ENCODE measurements around the gene RASSF5.
"Not testable (repeated sequence)": the region's sequence is repeated elsewhere in the genome, so short reads cannot be mapped to it uniquely, and the experiment has no call there.

RASSF5 gene

GRCh38 chr1:206476591-206476990 is 30.7 kb upstream of the RASSF5 start:
- DNase-seq (ENCODE audit: low read depth in 2 of 2): no peak

- DNase-seq (ENCODE audit: low read depth in 2 of 2): no peak
Measured at GRCh38 chr1:206477110-206477509, 30.2 kb upstream of the RASSF5 start.

GRCh38 chr1:206477581-206478380 is 29.6 kb upstream of the RASSF5 start:
- DNase-seq (ENCODE audit: low read depth in 2 of 2): no peak

GRCh38 chr1:206478746-206479145 is 28.6 kb upstream of the RASSF5 start:
- DNase-seq (ENCODE audit: low read depth in 2 of 2): no peak

- DNase-seq (ENCODE audit: low read depth in 2 of 2): peak; percentile 59 to 63
Measured at GRCh38 chr1:206479183-206480125, 27.9 kb upstream of the RASSF5 start.

GRCh38 chr1:206480211-206480610 is 27.1 kb upstream of the RASSF5 start:
- DNase-seq (ENCODE audit: low read depth in 2 of 2): no peak

GRCh38 chr1:206482611-206483010 is 24.7 kb upstream of the RASSF5 start:
- DNase-seq (ENCODE audit: low read depth in 2 of 2): no peak

GRCh38 chr1:206483864-206484263 is 23.5 kb upstream of the RASSF5 start:
- DNase-seq (ENCODE audit: low read depth in 2 of 2): not testable (repeated sequence)

GRCh38 chr1:206484901-206485300 is 22.4 kb upstream of the RASSF5 start:
- DNase-seq (ENCODE audit: low read depth in 2 of 2): no peak

- no peak for DNase-seq (ENCODE audit: low read depth in 2 of 2)
Measured at GRCh38 chr1:206486995-206487788, 20.1 kb upstream of the RASSF5 start.

- DNase-seq (ENCODE audit: low read depth in 2 of 2): no peak
Measured at GRCh38 chr1:206487970-206488369, 19.4 kb upstream of the RASSF5 start.

GRCh38 chr1:206488466-206488865 is 18.9 kb upstream of the RASSF5 start:
- DNase-seq (ENCODE audit: low read depth in 2 of 2): no peak

- peak; percentile 71 to 73 for DNase-seq (ENCODE audit: low read depth in 2 of 2)
Measured at GRCh38 chr1:206489980-206490770, 17.2 kb upstream of the RASSF5 start.

GRCh38 chr1:206490771-206491405 is 16.4 kb upstream of the RASSF5 start:
- no peak for DNase-seq (ENCODE audit: low read depth in 2 of 2)

- no peak for DNase-seq (ENCODE audit: low read depth in 2 of 2)
Measured at GRCh38 chr1:206491616-206492015, 15.7 kb upstream of the RASSF5 start.

- DNase-seq (ENCODE audit: low read depth in 2 of 2): no peak
Measured at GRCh38 chr1:206492589-206492988, 14.7 kb upstream of the RASSF5 start.

GRCh38 chr1:206493279-206493678 is 14.1 kb upstream of the RASSF5 start:
- no peak for DNase-seq (ENCODE audit: low read depth in 2 of 2)

- no peak for DNase-seq (ENCODE audit: low read depth in 2 of 2)
Measured at GRCh38 chr1:206495011-206495461, 12.3 kb upstream of the RASSF5 start.

- no peak for DNase-seq (ENCODE audit: low read depth in 2 of 2)
Measured at GRCh38 chr1:206495493-206496046, 11.8 kb upstream of the RASSF5 start.

- DNase-seq (ENCODE audit: low read depth in 2 of 2): no peak
Measured at GRCh38 chr1:206496131-206496793, 11.1 kb upstream of the RASSF5 start.

Data from stimulated activated CD4-positive, alpha-beta T cell treated with anti-CD3 and anti-CD28 coated beads, Interleukin-1b, Interleukin-23, amount 100 ng/mL, for 4 hours (primary cell).